Activated T-cell treated with anti-CD3 and anti-CD28 coated beads, Interleukin-2, amount 50 U/mL, for 72 hours (primary cell): Measurements from ENCODE around the gene TTYH1. TPM values are rescaled to one million over a fixed set of nuclear protein-coding genes. Genes with fewer than 3 reads are reported as not detected.
A peak's percentile ranks its signal among the peaks of the same experiment; 100 is the strongest.

ENCODE experiments used
- ATAC-seq, 2 donors: fragments of 150-1000 bp; cut with Tn5 transposase; replicated peaks in 1 of 2; 2 replicates each; pipeline ENCODE4 v1.10.0; 2021; ENCODE audit warnings: moderate library complexity in 2 of 2, mild to moderate bottlenecking in 1 of 2
- DNase-seq, 2 donors: peaks; one replicate each; pipeline ENCODE4 v3.0.0; 2021 to 2022; ENCODE audit warnings: mixed read lengths in 1 of 2
- H3K27ac Mint-ChIP-seq: one replicate; pipeline ENCODE4 v1.8.0; 2022; ENCODE audit warnings: mild to moderate bottlenecking, moderate library complexity, mixed read lengths
- H3K27me3 Mint-ChIP-seq: one replicate; pipeline ENCODE4 v1.8.0; 2022; ENCODE audit warnings: low read depth, mixed read lengths
- H3K36me3 Mint-ChIP-seq, 2 donors: one replicate each; pipeline ENCODE4 v1.8.0; 2022; ENCODE audit warnings: mixed read lengths in 2 of 2, mild to moderate bottlenecking in 1 of 2; ENCODE audit not compliant: insufficient read depth in 2 of 2
- H3K4me1 Mint-ChIP-seq: one replicate; pipeline ENCODE4 v1.8.0; 2022; ENCODE audit warnings: low read depth, mixed read lengths
- H3K4me3 Mint-ChIP-seq, 2 donors: one replicate each; pipeline ENCODE4 v1.8.0; 2022; ENCODE audit warnings: mild to moderate bottlenecking in 2 of 2, mixed read lengths in 2 of 2, moderate library complexity in 2 of 2
- H3K9me3 Mint-ChIP-seq, 2 donors: one replicate each; pipeline ENCODE4 v1.8.0; 2022; ENCODE audit warnings: mixed read lengths in 2 of 2
- total RNA-seq, 2 donors: library from RNA; stranded (reverse); gene quantifications; one replicate each; pipeline ENCODE4 v1.2.3, GENCODE V29; 2022

Gene TTYH1
- total RNA-seq, 2 donors from 2014 or later = 0.32 to 0.41 TPM

DNA sequence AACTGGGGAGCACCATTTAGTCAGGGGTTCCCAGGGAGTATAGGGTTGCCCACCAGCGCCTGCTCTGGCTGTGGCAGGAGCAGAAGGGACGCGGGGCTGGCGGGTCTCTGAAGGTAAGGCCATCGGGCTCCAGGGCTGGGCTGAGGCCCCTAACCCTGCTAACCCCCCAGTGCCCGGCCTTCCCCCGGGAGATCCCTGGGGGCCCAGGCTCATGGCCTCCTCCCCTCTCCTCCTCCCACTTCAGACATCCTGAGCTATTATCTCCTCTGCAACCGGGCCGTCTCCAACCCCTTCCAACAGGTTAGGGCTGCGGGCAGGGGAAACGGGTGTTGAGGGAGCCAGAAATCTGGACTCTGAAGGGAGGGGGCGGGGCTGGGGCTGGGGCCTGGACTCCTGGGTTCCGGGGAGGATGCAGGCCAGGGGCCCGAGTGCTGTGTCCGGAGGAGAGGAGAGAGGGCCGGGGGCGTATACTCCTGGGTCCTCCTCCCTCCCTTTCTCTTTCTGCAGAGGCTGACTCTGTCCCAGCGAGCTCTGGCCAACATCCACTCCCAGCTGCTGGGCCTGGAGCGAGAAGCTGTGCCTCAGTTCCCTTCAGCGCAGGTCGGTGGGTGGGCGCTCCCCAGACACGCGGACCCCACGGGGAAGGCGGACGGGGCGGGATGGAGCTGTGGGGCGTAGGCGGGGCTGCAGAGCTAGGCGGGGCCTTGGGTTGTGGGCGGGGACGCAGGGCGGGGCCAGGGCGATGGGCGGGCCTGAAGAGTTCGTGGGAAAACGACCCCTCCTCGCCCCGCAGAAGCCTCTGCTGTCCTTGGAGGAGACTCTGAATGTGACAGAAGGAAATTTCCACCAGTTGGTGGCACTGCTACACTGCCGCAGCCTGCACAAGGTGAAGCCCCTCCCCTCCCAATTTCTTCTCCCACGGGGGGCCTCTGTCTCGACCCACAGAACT, 15.3 kb downstream of the TTYH1 start:
- H3K9me3 Mint-ChIP-seq = no peaks in the 10 kb centered on the region
- no peak overlapping the region for H3K27ac Mint-ChIP-seq
- DNase-seq = peak; percentile 49 to 55
- peaks cover 18% of the 10 kb centered on the region for H3K4me1 Mint-ChIP-seq
- peak; percentile 62 to 83 for ATAC-seq
- peaks cover 25% of the 10 kb centered on the region for H3K27me3 Mint-ChIP-seq
- peak overlapping the region; percentile 61 to 82 for H3K4me3 Mint-ChIP-seq
- H3K36me3 Mint-ChIP-seq = no peaks in the 10 kb centered on the region

DNA sequence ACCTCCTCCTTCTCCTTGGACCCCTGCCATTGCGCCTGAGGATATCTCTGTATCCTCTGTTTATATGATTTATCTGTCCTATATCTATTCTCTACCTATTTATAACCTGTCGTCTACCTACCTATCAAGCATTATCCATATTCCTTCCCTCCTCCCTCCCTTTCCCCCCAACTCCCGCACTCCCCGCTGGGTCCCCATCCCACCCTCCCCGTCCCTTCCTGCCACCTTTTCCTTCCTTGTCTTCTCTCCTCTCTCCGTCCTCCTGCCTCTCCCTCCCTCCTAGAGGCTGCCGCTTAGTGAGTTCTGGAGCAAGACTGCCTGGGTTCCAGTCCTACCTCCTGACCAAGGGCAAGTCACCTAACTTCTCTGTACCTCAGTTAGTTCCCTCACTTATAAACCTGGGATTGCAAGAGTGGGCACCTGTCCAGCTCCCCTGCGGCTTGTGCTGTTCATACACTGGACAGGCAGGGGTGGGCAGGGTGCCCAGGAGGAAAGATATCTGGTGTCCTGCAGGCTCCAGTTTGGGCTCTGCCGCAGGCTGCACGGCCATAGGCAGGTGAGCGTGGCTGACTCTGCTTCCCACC, 16.1 kb downstream of the TTYH1 start:
- Mint-ChIP-seq H3K4me1 (peaks cover 18% of the 10 kb centered on the region), H3K9me3 (no peaks in the 10 kb centered on the region), H3K27ac (no peak overlapping the region), H3K4me3 (peak overlapping the region; percentile 31 to 82), H3K36me3 (no peaks in the 10 kb centered on the region), H3K27me3 (peaks cover 18% of the 10 kb centered on the region)
- DNase-seq = no peak
- ATAC-seq = no peak

- ATAC-seq (no peak), DNase-seq (no peak)
- Mint-ChIP-seq H3K9me3 (no peaks in the 10 kb centered on the region), H3K36me3 (peaks cover 0 to 2% of the 10 kb centered on the region in 2 donors), H3K27me3 (peaks cover 13% of the 10 kb centered on the region), H3K4me1 (peaks cover 18% of the 10 kb centered on the region), H3K27ac (no peak overlapping the region), H3K4me3 (no peak overlapping the region)
These were observed 17.0 kb downstream of the TTYH1 start for GRCh38 chr19:54432144-54432738.

DNA sequence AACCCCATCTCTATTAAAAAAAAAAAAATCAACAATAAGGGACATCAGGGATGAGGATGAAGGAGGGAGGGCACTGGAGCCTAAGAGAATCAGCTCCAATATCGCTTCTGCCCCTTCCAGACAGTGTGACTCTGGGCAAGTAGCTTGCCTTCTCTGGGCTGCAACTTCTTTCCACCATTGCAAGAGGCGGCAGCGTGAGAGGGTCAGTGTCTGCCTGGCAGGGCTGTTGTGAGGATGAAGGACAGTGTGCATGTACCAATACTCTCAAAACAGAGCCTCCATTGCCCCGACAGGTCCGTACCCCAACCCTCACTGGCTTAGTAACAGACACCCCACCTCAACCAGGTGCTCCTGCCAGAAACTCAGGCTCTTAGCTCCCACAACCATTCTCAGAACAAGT, 18.4 kb downstream of the TTYH1 start:
- Mint-ChIP-seq H3K9me3 (no peaks in the 10 kb centered on the region), H3K36me3 (peaks cover 0 to 2% of the 10 kb centered on the region in 2 donors), H3K27ac (no peak overlapping the region), H3K4me1 (peaks cover 18% of the 10 kb centered on the region), H3K4me3 (no peak overlapping the region), H3K27me3 (peaks cover 7% of the 10 kb centered on the region)
- ATAC-seq (no peak), DNase-seq (no peak)

DNA sequence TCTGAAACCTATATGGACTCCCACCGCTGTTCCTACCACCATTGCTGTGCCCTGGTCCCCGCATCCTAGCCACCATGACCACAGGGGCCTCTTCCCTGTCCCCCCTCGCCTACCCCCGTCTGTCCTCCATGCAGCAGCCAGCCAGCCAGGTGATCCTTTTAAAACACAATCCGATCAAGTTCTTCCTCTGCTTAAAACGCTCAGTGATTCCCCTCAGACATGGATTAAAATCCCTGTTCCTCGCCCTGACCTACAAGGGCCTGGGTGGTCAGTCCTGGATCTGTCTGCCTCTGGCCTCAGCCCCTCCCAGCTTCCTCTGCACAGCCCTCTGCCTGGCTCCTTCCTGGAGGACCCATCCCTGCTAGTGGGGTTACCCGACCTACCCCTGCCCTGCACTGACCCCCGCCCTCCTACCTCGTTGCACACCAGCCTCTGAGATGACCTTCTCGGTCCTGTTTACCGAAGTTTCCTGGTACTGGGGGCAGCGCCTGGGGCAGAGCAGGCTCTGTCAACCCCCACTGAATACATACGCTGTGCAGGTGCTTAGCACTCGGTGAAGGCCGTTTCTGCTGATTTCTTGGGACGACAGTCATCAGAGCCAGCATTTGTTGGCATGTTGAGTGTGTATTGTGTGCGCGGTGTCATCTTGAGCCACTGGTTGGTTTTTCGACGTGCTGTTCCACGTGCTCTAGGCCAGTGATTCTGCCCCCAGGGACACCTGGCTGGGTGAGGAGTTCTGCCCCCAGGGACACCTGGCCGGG, 19.0 kb downstream of the TTYH1 start:
- DNase-seq (no peak), ATAC-seq (no peak)
- Mint-ChIP-seq H3K4me3 (no peak overlapping the region), H3K36me3 (peaks cover 0 to 2% of the 10 kb centered on the region in 2 donors), H3K9me3 (no peaks in the 10 kb centered on the region), H3K27me3 (peaks cover 7% of the 10 kb centered on the region), H3K4me1 (peaks cover 18% of the 10 kb centered on the region), H3K27ac (no peak overlapping the region)

DNA sequence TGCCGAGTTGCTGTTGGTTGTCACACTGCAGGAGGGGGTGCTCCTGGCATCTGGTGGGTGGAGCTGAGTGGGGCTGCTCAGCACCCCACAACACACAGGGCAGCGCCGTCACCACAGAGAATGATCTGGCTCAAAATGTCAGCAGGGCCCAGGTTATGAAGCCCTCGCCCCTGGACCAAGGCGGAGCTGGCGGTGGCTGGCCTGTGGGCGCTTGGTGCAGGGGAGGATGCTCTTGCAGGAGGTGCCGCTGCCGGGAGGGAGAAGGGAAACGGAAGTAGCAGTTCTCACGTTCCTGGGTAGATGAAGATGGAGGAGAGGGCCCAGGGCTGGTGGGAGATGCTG, 19.6 kb downstream of the TTYH1 start:
- Mint-ChIP-seq H3K4me1 (peaks cover 18% of the 10 kb centered on the region), H3K27ac (no peak overlapping the region), H3K9me3 (no peaks in the 10 kb centered on the region), H3K4me3 (no peak overlapping the region), H3K36me3 (peaks cover 0 to 2% of the 10 kb centered on the region in 2 donors), H3K27me3 (peaks cover 7% of the 10 kb centered on the region)
- no peak for DNase-seq
- no peak for ATAC-seq

- no peak overlapping the region for H3K27ac Mint-ChIP-seq
- peaks cover 7% of the 10 kb centered on the region for H3K27me3 Mint-ChIP-seq
- H3K36me3 Mint-ChIP-seq = peaks cover 0 to 2% of the 10 kb centered on the region in 2 donors
- H3K4me1 Mint-ChIP-seq = peaks cover 18% of the 10 kb centered on the region
- DNase-seq = no peak
- H3K9me3 Mint-ChIP-seq = no peaks in the 10 kb centered on the region
- H3K4me3 Mint-ChIP-seq = no peak overlapping the region
- ATAC-seq = no peak
These were observed 20.3 kb downstream of the TTYH1 start for GRCh38 chr19:54435551-54436016.

GRCh38 chr19:54436031-54436523, 20.8 kb downstream of the TTYH1 start:
- Mint-ChIP-seq H3K27me3 (peaks cover 7% of the 10 kb centered on the region), H3K27ac (no peak overlapping the region), H3K4me1 (peaks cover 19% of the 10 kb centered on the region), H3K9me3 (no peaks in the 10 kb centered on the region), H3K36me3 (peaks cover 0 to 2% of the 10 kb centered on the region in 2 donors), H3K4me3 (no peak overlapping the region)
- no peak for ATAC-seq
- DNase-seq = no peak

DNA sequence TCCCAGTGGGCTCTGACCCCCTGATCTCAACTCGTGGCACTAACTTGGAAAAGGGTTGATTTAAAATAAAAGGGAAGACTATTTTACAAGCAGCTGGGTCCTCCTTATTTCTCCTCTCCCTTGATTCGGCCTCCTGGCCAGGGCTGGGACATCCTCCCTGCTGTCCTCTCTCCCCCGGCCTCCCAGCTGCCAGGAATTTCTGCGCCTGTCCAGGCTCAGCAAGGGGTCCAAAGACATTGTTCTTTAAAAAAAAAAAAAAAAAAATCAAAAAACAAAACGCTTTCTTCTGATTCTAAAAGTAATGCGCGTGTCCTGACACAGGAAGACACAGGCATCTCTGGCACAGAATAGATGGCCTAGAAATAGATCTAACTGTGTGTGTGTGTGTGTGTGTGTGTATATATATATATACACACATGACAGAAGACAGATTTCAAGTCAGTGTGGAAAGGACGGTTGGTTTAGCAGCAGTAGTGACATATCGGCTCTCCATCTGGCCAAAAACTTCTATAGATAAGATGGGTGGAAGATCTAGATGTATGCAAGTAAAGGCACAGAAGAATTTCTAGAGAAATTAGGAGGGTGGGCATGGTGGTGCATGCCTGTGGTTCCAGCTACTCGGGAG, 21.5 kb downstream of the TTYH1 start:
- no peak for DNase-seq
- H3K9me3 Mint-ChIP-seq = no peaks in the 10 kb centered on the region
- no peak overlapping the region for H3K4me3 Mint-ChIP-seq

DNA sequence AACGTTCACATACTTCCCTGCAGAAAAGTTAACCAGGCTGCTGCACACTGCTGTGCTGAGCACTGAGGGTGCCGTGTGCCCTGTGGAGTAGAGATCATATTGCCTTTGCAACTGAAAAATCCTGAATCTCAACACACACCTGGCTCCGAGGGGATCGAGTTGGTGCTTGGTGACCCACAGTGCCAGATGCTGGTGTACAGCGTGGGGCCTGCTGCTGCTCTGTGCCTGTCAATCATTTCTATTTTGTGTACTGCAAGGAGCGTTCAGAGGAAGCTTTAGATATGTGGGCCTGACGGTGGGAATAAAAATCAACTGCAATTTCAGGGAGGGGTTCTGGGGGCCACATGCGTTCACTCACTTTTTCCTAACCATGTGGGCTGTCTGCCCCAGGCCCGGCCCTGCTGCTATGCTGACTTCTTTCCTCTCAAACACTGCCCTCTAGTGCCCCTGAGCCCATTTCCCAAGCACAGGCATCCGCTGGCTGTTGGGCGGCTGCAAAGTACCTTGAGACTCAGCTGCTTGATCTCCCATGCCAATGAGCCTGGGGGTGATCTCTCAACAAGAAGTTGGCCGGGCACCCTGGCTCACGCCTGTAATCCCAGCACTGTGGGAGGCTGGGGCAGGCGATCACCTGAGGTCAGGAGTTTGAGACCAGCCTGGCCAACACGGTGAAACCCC, 24.0 kb downstream of the TTYH1 start:
- Mint-ChIP-seq H3K27ac (no peak overlapping the region), H3K4me1 (peaks cover 14% of the 10 kb centered on the region), H3K9me3 (no peaks in the 10 kb centered on the region), H3K4me3 (no peak overlapping the region), H3K36me3 (peaks cover 3 to 11% of the 10 kb centered on the region in 2 donors), H3K27me3 (no peaks in the 10 kb centered on the region)
- no peak for DNase-seq
- peak in 1 of 2 donors; percentile 15 for ATAC-seq

More for the DNA sequence above, 21.5 kb downstream of the TTYH1 start:
- Mint-ChIP-seq H3K36me3 (peaks cover 0 to 2% of the 10 kb centered on the region in 2 donors), H3K27me3 (no peaks in the 10 kb centered on the region), H3K27ac (no peak overlapping the region), H3K4me1 (peaks cover 16% of the 10 kb centered on the region)
- ATAC-seq = no peak

- Mint-ChIP-seq H3K27me3 (no peaks in the 10 kb centered on the region), H3K4me1 (peaks cover 6% of the 10 kb centered on the region), H3K9me3 (no peaks in the 10 kb centered on the region), H3K36me3 (peaks cover 5 to 15% of the 10 kb centered on the region in 2 donors), H3K4me3 (no peak overlapping the region), H3K27ac (no peak overlapping the region)
- DNase-seq = no peak
- no peak for ATAC-seq
These were observed 25.4 kb downstream of the TTYH1 start for GRCh38 chr19:54440641-54441040.

GRCh38 chr19:54444737-54445136, 29.5 kb downstream of the TTYH1 start:
- no peaks in the 10 kb centered on the region for H3K9me3 Mint-ChIP-seq
- H3K27ac Mint-ChIP-seq = no peak overlapping the region
- H3K27me3 Mint-ChIP-seq = no peaks in the 10 kb centered on the region
- H3K4me3 Mint-ChIP-seq = no peak overlapping the region
- ATAC-seq (no peak), DNase-seq (no peak)
- peaks cover 22% of the 10 kb centered on the region for H3K4me1 Mint-ChIP-seq
- peaks cover 14 to 15% of the 10 kb centered on the region in 2 donors for H3K36me3 Mint-ChIP-seq
